ENCODE results near the gene SLC35E4. TPM values are rescaled to one million over a fixed set of nuclear protein-coding genes. Genes with fewer than 3 reads are reported as not detected.

SLC35E4 gene
- total and polyA plus RNA-seq, 4 donors, result 2.1 to 6.2 (median 3.7) TPM

Other genes starting within 250 kb of the SLC35E4 start
- gene RNF215, start 248.4 kb upstream of the SLC35E4 start, total RNA-seq, result 10 to 100 TPM; 15.6 to 20.9 TPM
- gene RNF215, start 248.4 kb upstream of the SLC35E4 start, polyA plus RNA-seq, result 10 to 100 TPM in 1 of 2 donors, 1 to 10 TPM in 1; 4.5 to 22.6 TPM
- gene SEC14L2, start 238.8 kb upstream of the SLC35E4 start, total RNA-seq, result 10 to 100 TPM; 11.8 to 14.7 TPM
- 10 to 100 TPM; 12.6 to 13.3 TPM for gene SEC14L2, start 238.8 kb upstream of the SLC35E4 start, polyA plus RNA-seq
- 1 to 10 TPM; 4.1 to 4.4 TPM for gene MTFP1, start 210.0 kb upstream of the SLC35E4 start, total RNA-seq
- gene MTFP1, start 210.0 kb upstream of the SLC35E4 start, polyA plus RNA-seq, result 1 to 10 TPM; 4.0 to 6.8 TPM
- not detected for gene SEC14L3, start 163.8 kb upstream of the SLC35E4 start, total RNA-seq
- not detected for gene SEC14L3, start 163.8 kb upstream of the SLC35E4 start, polyA plus RNA-seq
- gene SEC14L4, start 130.1 kb upstream of the SLC35E4 start, total RNA-seq, result not detected
- gene SEC14L4, start 130.1 kb upstream of the SLC35E4 start, polyA plus RNA-seq, result not detected
- 1 to 10 TPM in 1 of 2 donors, under 1 TPM in 1; 0.13 to 1.7 TPM for gene SEC14L6, start 89.0 kb upstream of the SLC35E4 start, total RNA-seq
- 1 to 10 TPM in 1 of 2 donors, under 1 TPM in 1; 0.75 to 2.2 TPM for gene SEC14L6, start 89.0 kb upstream of the SLC35E4 start, polyA plus RNA-seq
- gene GAL3ST1, start 61.1 kb upstream of the SLC35E4 start, total RNA-seq, result 1 to 10 TPM; 1.2 to 2.0 TPM
- gene GAL3ST1, start 61.1 kb upstream of the SLC35E4 start, polyA plus RNA-seq, result 1 to 10 TPM; 3.2 to 9.3 TPM
- gene PES1, start 43.9 kb upstream of the SLC35E4 start, total RNA-seq, result 10 to 100 TPM; 36.5 to 42.4 TPM
- 10 to 100 TPM; 31.7 to 52.3 TPM for gene PES1, start 43.9 kb upstream of the SLC35E4 start, polyA plus RNA-seq
- 10 to 100 TPM; 30.8 to 31.3 TPM for gene TCN2, start 28.6 kb upstream of the SLC35E4 start, total RNA-seq
- gene TCN2, start 28.6 kb upstream of the SLC35E4 start, polyA plus RNA-seq, result 10 to 100 TPM in 1 of 2 donors, 1 to 10 TPM in 1; 6.3 to 18.4 TPM
- 10 to 100 TPM in 1 of 2 donors, 1 to 10 TPM in 1; 8.7 to 11.3 TPM for gene DUSP18, start 32.1 kb downstream of the SLC35E4 start, total RNA-seq
- 1 to 10 TPM; 1.6 to 4.2 TPM for gene DUSP18, start 32.1 kb downstream of the SLC35E4 start, polyA plus RNA-seq
- gene OSBP2, start 59.1 kb downstream of the SLC35E4 start, total RNA-seq, result 1 to 10 TPM; 1.1 to 3.9 TPM
- gene OSBP2, start 59.1 kb downstream of the SLC35E4 start, polyA plus RNA-seq, result under 1 TPM; 0.18 to 0.63 TPM

Measured in aorta (tissue), 4 donors.